ENCODE measurements around the gene ZNF276.

Gene ZNF276

DNA sequence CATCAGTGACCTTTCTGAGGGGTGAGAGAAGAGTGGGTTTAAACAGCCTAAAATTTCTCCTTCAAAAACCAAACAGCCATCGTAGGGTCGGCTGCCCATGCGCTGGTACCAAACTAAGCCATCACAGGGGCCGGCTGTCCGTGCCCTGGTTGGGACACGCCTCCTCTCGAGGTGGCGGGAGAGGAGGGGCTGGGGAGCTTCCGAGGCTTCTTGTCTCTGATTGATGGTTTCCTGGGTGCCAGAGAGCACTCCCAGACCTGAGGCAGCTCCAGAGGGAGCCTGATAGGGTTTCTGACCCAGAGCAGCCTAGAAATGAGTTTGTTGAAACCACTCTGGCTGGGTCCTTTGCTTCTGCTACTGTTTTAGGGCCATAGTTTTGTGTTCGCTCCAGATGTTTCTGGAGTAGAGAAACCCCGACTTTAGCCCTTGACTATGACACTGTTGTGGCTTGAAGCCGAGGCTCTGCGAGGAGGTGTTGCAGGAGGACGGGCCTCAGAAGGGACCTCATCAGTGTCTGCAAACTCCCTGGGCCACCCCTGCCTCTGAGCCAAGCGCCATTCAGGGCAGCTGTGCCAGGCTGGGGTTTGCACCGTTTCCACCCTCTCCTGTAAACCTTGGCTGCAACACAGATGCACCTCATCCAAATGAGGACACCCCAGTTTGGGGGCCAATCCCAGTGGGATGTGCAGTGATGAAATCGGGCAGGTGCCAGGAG lies 6.2 kb downstream of the ZNF276 start:
- H4K20me1 ChIP-seq (ENCODE audit: insufficient read depth, low read length), result no peaks in the 10 kb centered on the region
- no peak overlapping the region for H3K27ac ChIP-seq (ENCODE audit: low read length)
- no peaks in the 10 kb centered on the region; the same call in 1 of the 2 replicates for H3F3A ChIP-seq (ENCODE audit: insufficient read depth, low read length)
- H3K9ac ChIP-seq (ENCODE audit: low read length), result no peak overlapping the region
- no peak overlapping the region for H3K4me2 ChIP-seq (ENCODE audit: low read depth, low read length)
- peaks cover 25% of the 10 kb centered on the region for H3K79me2 ChIP-seq (ENCODE audit: low read length)
- no peak overlapping the region for H3K4me3 ChIP-seq (ENCODE audit: low read length)
- H3K9me3 ChIP-seq (replicated peaks; ENCODE audit: insufficient read depth, low read length), result no peaks in the 10 kb centered on the region
- TF ChIP-seq, protein P1, sequence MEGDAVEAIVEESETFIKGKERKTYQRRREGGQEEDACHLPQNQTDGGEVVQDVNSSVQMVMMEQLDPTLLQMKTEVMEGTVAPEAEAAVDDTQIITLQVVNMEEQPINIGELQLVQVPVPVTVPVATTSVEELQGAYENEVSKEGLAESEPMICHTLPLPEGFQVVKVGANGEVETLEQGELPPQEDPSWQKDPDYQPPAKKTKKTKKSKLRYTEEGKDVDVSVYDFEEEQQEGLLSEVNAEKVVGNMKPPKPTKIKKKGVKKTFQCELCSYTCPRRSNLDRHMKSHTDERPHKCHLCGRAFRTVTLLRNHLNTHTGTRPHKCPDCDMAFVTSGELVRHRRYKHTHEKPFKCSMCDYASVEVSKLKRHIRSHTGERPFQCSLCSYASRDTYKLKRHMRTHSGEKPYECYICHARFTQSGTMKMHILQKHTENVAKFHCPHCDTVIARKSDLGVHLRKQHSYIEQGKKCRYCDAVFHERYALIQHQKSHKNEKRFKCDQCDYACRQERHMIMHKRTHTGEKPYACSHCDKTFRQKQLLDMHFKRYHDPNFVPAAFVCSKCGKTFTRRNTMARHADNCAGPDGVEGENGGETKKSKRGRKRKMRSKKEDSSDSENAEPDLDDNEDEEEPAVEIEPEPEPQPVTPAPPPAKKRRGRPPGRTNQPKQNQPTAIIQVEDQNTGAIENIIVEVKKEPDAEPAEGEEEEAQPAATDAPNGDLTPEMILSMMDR (IDR thresholded peaks at IDR 0.05; ENCODE audit: low read length), result no peak
- no peak for TF ChIP-seq EZH2 (optimal IDR thresholded peaks at IDR 0.05; ENCODE audit: low read depth, low read length)
- no peak for TF ChIP-seq EZH2phosphoT487 (IDR thresholded peaks at IDR 0.05; ENCODE audit: low read length)
- 0 out of 2 replicates have a peak, but pooled peaks cover 7% of the 10 kb centered on the region for H3K4me1 ChIP-seq (ENCODE audit: low read length)
- no peaks in the 10 kb centered on the region for H3K9me2 ChIP-seq (replicated peaks; ENCODE audit: insufficient read depth, low read length)
- no peak overlapping the region for H2AFZ ChIP-seq (ENCODE audit: low read length)
- DNase-seq, result no peak
- no peaks in the 10 kb centered on the region for H3K36me3 ChIP-seq (replicated peaks; ENCODE audit: insufficient read depth, low read length)
- no peaks in the 10 kb centered on the region for H3K27me3 ChIP-seq (replicated peaks; ENCODE audit: insufficient read depth, low read length)

DNA sequence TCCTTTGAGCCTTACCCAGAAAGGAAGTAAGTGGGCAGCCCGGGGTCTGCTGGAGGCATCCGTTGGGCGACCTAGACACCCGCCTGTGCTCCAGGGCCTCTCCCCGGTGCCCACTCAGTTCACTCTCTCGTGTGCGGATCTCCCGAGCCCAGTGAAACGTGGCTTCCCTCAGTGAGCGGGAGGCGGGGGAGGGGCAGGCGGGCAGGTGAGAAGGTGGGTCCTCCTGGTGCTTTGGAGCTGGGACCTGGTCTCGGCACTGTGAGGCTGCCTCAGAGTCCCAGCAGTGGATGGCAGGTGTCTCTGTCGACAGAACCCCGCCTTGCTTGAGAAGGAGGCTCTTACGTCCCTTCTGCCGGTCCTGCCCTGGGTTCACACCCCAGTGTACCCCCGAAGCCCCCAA lies 8.0 kb downstream of the ZNF276 start:
- no peak overlapping the region for H2AFZ ChIP-seq (ENCODE audit: low read length)
- no peaks in the 10 kb centered on the region for H3K36me3 ChIP-seq (replicated peaks; ENCODE audit: insufficient read depth, low read length)

DNA sequence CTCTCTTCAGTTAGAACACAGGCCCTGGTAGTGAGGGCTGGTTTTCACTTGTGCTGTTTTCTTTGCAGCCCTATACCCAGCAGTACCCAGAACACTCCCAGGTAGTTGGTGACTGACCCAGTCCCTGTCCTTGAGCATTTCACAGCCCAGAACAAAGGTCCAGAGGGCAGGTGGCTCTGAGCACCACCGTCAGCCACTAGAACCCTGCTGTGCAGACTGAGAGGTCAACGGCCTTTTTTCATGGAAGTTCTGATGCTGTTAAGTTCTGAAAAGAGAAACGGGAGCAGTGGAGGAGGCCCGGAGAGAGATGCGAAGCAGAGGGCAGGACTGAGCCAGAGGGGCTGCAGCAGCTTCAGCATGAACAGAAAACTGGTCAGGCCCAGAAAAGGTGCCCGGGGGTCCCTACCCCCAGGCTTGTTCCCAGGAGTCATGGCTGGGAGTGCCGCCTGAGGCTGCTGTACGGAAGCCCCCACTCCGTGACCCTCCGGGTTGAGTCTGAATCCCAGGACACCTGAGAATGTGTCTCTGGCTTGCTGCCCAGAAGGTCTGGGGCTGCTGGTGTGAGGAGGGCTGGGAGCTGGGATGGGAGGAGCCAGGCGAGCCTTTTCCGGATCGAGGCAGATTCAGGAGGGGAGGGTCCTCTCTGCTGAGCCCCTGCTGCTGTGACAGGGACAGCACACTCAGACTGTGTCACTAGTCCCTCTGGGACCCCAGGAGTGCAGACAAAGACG lies 8.7 kb downstream of the ZNF276 start:
- no peaks in the 10 kb centered on the region for H3K36me3 ChIP-seq (replicated peaks; ENCODE audit: insufficient read depth, low read length)
- no peaks in the 10 kb centered on the region for H3K27me3 ChIP-seq (replicated peaks; ENCODE audit: insufficient read depth, low read length)
- H3K9me2 ChIP-seq (replicated peaks; ENCODE audit: insufficient read depth, low read length), result no peaks in the 10 kb centered on the region
- no peak overlapping the region for H3K4me3 ChIP-seq (ENCODE audit: low read length)
- H3K27ac ChIP-seq (ENCODE audit: low read length), result no peak overlapping the region
- H3K4me1 ChIP-seq (ENCODE audit: low read length), result no peaks in the 10 kb centered on the region
- no peak overlapping the region for H3K4me2 ChIP-seq (ENCODE audit: low read depth, low read length)
- no peaks in the 10 kb centered on the region for H4K20me1 ChIP-seq (ENCODE audit: insufficient read depth, low read length)
- H3K9me3 ChIP-seq (replicated peaks; ENCODE audit: insufficient read depth, low read length), result no peaks in the 10 kb centered on the region
- TF ChIP-seq EZH2phosphoT487 (IDR thresholded peaks at IDR 0.05; ENCODE audit: low read length) (no peak), EZH2 (optimal IDR thresholded peaks at IDR 0.05; ENCODE audit: low read depth, low read length) (no peak)
- TF ChIP-seq, protein P1 (IDR thresholded peaks at IDR 0.05; ENCODE audit: low read length), result no peak
- no peak overlapping the region for H3K9ac ChIP-seq (ENCODE audit: low read length)
- peaks cover 3% of the 10 kb centered on the region; the same call in 1 of the 2 replicates for H3K79me2 ChIP-seq (ENCODE audit: low read length)
- DNase-seq, result no peak
- no peaks in the 10 kb centered on the region for H3F3A ChIP-seq (ENCODE audit: insufficient read depth, low read length)
- no peak overlapping the region for H2AFZ ChIP-seq (ENCODE audit: low read length)

More for the DNA sequence above, 8.0 kb downstream of the ZNF276 start:
- Histone ChIP-seq H3K9ac (ENCODE audit: low read length) (no peak overlapping the region), H3K27ac (ENCODE audit: low read length) (no peak overlapping the region), H4K20me1 (ENCODE audit: insufficient read depth, low read length) (no peaks in the 10 kb centered on the region), H3K4me3 (ENCODE audit: low read length) (no peak overlapping the region), H3K27me3 (replicated peaks; ENCODE audit: insufficient read depth, low read length) (no peaks in the 10 kb centered on the region), H3K9me2 (replicated peaks; ENCODE audit: insufficient read depth, low read length) (no peaks in the 10 kb centered on the region), H3K4me2 (ENCODE audit: low read depth, low read length) (no peak overlapping the region), H3F3A (ENCODE audit: insufficient read depth, low read length) (no peaks in the 10 kb centered on the region), H3K79me2 (ENCODE audit: low read length) (peaks cover 8% of the 10 kb centered on the region), H3K9me3 (replicated peaks; ENCODE audit: insufficient read depth, low read length) (no peaks in the 10 kb centered on the region), H3K4me1 (ENCODE audit: low read length) (no peaks in the 10 kb centered on the region)
- DNase-seq, result no peak
- TF ChIP-seq EZH2phosphoT487 (IDR thresholded peaks at IDR 0.05; ENCODE audit: low read length) (no peak), EZH2 (optimal IDR thresholded peaks at IDR 0.05; ENCODE audit: low read depth, low read length) (no peak)
- TF ChIP-seq, protein P1 (IDR thresholded peaks at IDR 0.05; ENCODE audit: low read length), result no peak
